ENCODE data around the gene PRKCE.

Gene PRKCE

GRCh38 chr2:46014911-46015654 is 363.6 kb downstream of the PRKCE start:
- ChIA-PET CTCF (interaction anchor here (0.6 kb wide), 1 partner anchor 662 kb away, joined by 3 read pairs; no protein-coding TSS in a partner anchor), POLR2A (ENCODE audit: low non-redundant PET) (no interaction called here)
- DNase-seq (ENCODE audit: low spot score): no peak
- no peak for TF ChIP-seq CTCF (conservative IDR thresholded peaks at IDR 0.05; ENCODE audit: low read depth)
- H3K27ac ChIP-seq: no peak overlapping the region

- H3K27ac ChIP-seq: no peak overlapping the region
- ChIA-PET CTCF (interaction anchor here (0.6 kb wide), 1 partner anchor 663 kb away, joined by 3 read pairs; no protein-coding TSS in a partner anchor), POLR2A (ENCODE audit: low non-redundant PET) (no interaction called here)
- DNase-seq (ENCODE audit: low spot score): no peak
- no peak for TF ChIP-seq CTCF (conservative IDR thresholded peaks at IDR 0.05; ENCODE audit: low read depth)
Observed at GRCh38 chr2:46015671-46016070, 364.2 kb downstream of the PRKCE start.

- ChIA-PET CTCF (interaction anchor here (0.6 kb wide), 1 partner anchor 663 kb away, joined by 3 read pairs; no protein-coding TSS in a partner anchor), POLR2A (ENCODE audit: low non-redundant PET) (no interaction called here)
- no peak overlapping the region for H3K27ac ChIP-seq
- no peak for TF ChIP-seq CTCF (conservative IDR thresholded peaks at IDR 0.05; ENCODE audit: low read depth)
- no peak for DNase-seq (ENCODE audit: low spot score)
Observed at GRCh38 chr2:46016091-46016490, 364.6 kb downstream of the PRKCE start.

DNA sequence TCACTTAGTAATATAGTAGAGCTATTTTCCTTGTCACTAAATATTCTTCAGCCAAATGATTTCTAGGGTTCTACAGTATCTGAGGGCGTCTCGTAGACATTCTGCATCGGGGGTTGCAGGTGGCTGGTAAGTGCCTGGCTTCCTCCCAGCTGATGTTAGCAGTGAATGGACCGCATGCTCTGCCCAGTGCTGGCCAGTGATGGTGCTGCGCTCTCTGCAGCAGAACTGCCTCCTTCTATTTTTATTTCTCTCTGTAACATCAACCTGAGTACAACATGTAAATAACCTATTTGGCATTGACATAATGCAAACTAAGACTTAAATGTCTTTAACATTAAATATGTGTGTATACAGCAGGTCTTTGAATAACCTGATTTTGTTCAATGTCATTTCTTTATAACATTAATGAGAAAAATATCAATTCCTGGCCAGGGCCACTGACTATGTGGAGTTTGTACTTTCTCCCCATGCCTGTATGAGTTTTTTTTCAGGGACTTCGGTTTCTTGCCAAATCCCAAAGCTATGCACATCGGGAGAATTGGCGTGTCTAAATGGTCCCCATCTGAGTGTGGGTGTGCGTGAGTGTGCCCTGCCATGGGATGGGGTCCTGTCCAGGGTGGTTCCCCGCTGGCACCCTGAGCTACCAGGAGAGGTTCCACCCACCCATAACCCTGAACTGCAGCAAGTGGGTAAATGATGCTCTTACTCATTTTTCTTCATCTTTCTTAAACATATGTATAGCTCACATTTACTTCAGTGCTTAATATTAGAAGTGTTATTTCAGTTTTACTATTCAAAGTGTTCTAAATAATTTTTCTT is 367.5 kb downstream of the PRKCE start:
- no peak for TF ChIP-seq CTCF (conservative IDR thresholded peaks at IDR 0.05; ENCODE audit: low read depth)
- ChIA-PET POLR2A (ENCODE audit: low non-redundant PET) (no interaction called here), CTCF (interaction anchor here (0.6 to 1.1 kb wide), 3 partner anchors 13 to 1556 kb away, joined by 3 to 4 read pairs (median 3); no protein-coding TSS in a partner anchor)
- no peak for DNase-seq (ENCODE audit: low spot score)
- no peak overlapping the region for H3K27ac ChIP-seq

- no peak for TF ChIP-seq CTCF (conservative IDR thresholded peaks at IDR 0.05; ENCODE audit: low read depth)
- POLR2A ChIA-PET (ENCODE audit: low non-redundant PET): no interaction called here
Observed at GRCh38 chr2:46020416-46020815, 368.9 kb downstream of the PRKCE start.

GRCh38 chr2:46023165-46023854 is 371.8 kb downstream of the PRKCE start:
- ChIA-PET CTCF (no interaction called here), POLR2A (ENCODE audit: low non-redundant PET) (no interaction called here)
- H3K27ac ChIP-seq: no peak overlapping the region
- no peak for DNase-seq (ENCODE audit: low spot score)
- TF ChIP-seq CTCF (conservative IDR thresholded peaks at IDR 0.05; ENCODE audit: low read depth): no peak

More at GRCh38 chr2:46020416-46020815, 368.9 kb downstream of the PRKCE start:
- no peak overlapping the region for H3K27ac ChIP-seq
- DNase-seq (ENCODE audit: low spot score): no peak
- CTCF ChIA-PET: interaction anchor here (0.6 kb wide), 2 partner anchors 30 to 50 kb away, joined by 3 read pairs; no protein-coding TSS in a partner anchor

Measured in RWPE1 (cell line).